Measurements from ENCODE around the gene RCE1.

RCE1 gene

DNA sequence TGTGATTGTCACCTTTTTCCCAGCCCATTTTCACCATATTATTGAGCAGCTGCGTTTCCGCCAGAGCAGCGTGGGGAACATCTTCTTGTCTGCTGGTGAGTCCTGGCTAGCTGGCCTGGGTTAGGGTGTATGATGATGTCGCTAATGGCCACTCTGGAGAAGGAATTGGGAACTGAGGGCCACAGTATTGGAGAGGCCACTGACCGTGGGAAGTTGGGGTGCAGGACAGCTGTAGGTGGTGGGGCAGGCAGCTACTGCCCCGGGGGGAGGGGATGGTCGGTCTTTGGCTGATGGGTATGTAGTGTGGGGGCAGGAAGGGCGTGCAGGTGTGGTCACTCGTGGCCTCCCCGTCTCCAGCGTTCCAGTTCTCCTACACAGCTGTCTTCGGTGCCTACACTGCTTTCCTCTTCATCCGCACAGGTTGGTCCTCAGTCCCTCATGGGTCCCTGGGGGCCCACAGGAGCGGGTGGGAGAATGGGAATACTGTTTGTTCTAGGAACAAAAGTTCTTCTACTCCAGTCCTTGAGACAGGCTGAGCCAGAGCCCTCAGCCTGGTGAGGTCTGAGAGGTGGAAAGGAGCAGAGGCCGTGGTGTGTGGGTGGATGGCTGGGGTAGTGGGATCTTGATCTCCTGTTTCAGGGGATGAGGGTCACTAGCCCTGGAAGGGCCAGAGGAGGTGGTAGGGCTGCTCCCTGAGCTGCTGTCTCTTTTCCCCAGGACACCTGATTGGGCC, 2.1 kb downstream of the RCE1 start:
- no peak for DNase-seq (ENCODE audit: low read depth in 1 of 2, low spot score in 1 of 2)
- Histone ChIP-seq H3K4me3 (replicated peaks; ENCODE audit: insufficient read depth, low read length) (no peak overlapping the region), H3K27ac (replicated peaks) (no peak overlapping the region), H3K27me3 (ENCODE audit: insufficient read depth, poor library complexity, severe bottlenecking) (no peaks in the 10 kb centered on the region)
- TF ChIP-seq, protein P1, sequence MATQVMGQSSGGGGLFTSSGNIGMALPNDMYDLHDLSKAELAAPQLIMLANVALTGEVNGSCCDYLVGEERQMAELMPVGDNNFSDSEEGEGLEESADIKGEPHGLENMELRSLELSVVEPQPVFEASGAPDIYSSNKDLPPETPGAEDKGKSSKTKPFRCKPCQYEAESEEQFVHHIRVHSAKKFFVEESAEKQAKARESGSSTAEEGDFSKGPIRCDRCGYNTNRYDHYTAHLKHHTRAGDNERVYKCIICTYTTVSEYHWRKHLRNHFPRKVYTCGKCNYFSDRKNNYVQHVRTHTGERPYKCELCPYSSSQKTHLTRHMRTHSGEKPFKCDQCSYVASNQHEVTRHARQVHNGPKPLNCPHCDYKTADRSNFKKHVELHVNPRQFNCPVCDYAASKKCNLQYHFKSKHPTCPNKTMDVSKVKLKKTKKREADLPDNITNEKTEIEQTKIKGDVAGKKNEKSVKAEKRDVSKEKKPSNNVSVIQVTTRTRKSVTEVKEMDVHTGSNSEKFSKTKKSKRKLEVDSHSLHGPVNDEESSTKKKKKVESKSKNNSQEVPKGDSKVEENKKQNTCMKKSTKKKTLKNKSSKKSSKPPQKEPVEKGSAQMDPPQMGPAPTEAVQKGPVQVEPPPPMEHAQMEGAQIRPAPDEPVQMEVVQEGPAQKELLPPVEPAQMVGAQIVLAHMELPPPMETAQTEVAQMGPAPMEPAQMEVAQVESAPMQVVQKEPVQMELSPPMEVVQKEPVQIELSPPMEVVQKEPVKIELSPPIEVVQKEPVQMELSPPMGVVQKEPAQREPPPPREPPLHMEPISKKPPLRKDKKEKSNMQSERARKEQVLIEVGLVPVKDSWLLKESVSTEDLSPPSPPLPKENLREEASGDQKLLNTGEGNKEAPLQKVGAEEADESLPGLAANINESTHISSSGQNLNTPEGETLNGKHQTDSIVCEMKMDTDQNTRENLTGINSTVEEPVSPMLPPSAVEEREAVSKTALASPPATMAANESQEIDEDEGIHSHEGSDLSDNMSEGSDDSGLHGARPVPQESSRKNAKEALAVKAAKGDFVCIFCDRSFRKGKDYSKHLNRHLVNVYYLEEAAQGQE (IDR thresholded peaks at IDR 0.05; ENCODE audit: insufficient replicate concordance, low read depth), result no peak
- TF ChIP-seq POLR2AphosphoS5 (IDR thresholded peaks at IDR 0.05; ENCODE audit: low read depth) (no peak), CTCF (IDR thresholded peaks at IDR 0.05; ENCODE audit: insufficient read depth, low read length) (no peak)

- H3K27ac ChIP-seq (replicated peaks), result no peak overlapping the region
- no peak overlapping the region for H3K4me3 ChIP-seq (replicated peaks; ENCODE audit: insufficient read depth, low read length)
- H3K27me3 ChIP-seq (ENCODE audit: insufficient read depth, poor library complexity, severe bottlenecking), result no peaks in the 10 kb centered on the region
- DNase-seq (ENCODE audit: low read depth in 1 of 2, low spot score in 1 of 2), result no peak
- TF ChIP-seq POLR2AphosphoS5 (IDR thresholded peaks at IDR 0.05; ENCODE audit: low read depth) (no peak), GABPA (IDR thresholded peaks at IDR 0.05; ENCODE audit: low read depth) (no peak), SPI1 (IDR thresholded peaks at IDR 0.05; ENCODE audit: borderline replicate concordance, low read depth) (no peak), CTCF (IDR thresholded peaks at IDR 0.05; ENCODE audit: insufficient read depth, low read length) (no peak)
- TF ChIP-seq, protein P1 (IDR thresholded peaks at IDR 0.05; ENCODE audit: insufficient replicate concordance, low read depth), result no peak
These were observed 2.6 kb downstream of the RCE1 start for GRCh38 chr11:66845876-66846212.

DNA sequence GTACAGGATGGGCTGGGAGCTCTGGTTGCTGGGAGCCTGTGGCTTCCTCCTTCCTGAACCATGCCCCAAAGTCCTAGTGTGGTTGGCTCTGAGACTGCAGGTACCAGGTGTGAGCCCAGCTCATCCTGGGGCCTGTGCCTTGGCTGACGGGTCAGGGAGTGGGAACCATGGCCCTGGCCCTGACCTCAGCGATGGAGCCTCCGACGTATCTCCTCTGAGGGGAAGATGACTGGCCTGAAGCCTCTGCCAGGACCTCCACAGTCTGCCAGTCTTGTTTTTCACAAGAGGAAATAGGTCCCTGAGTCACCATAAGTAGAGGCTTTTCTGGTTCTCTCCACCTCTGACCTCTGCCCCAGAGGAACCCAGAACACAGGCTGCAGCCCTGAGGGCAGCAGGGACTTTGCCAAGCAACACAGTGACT, 3.4 kb downstream of the RCE1 start:
- Histone ChIP-seq H3K27ac (replicated peaks) (no peak overlapping the region), H3K27me3 (ENCODE audit: insufficient read depth, poor library complexity, severe bottlenecking) (no peaks in the 10 kb centered on the region), H3K4me3 (replicated peaks; ENCODE audit: insufficient read depth, low read length) (no peak overlapping the region)
- no peak for DNase-seq (ENCODE audit: low read depth in 1 of 2, low spot score in 1 of 2)
- TF ChIP-seq POLR2AphosphoS5 (IDR thresholded peaks at IDR 0.05; ENCODE audit: low read depth) (no peak), SPI1 (IDR thresholded peaks at IDR 0.05; ENCODE audit: borderline replicate concordance, low read depth) (no peak), GABPA (IDR thresholded peaks at IDR 0.05; ENCODE audit: low read depth) (no peak), CTCF (IDR thresholded peaks at IDR 0.05; ENCODE audit: insufficient read depth, low read length) (no peak)
- TF ChIP-seq, protein P1 (IDR thresholded peaks at IDR 0.05; ENCODE audit: insufficient replicate concordance, low read depth), result no peak

Measured in HL-60 (cell line).